ENCODE data around the gene GPR61. TPM values are rescaled to one million over a fixed set of nuclear protein-coding genes. Genes with fewer than 3 reads are reported as not detected.

The GPR61 gene
- total RNA-seq, 1 experiment from 2014 or later, result 0.48 TPM

DNA sequence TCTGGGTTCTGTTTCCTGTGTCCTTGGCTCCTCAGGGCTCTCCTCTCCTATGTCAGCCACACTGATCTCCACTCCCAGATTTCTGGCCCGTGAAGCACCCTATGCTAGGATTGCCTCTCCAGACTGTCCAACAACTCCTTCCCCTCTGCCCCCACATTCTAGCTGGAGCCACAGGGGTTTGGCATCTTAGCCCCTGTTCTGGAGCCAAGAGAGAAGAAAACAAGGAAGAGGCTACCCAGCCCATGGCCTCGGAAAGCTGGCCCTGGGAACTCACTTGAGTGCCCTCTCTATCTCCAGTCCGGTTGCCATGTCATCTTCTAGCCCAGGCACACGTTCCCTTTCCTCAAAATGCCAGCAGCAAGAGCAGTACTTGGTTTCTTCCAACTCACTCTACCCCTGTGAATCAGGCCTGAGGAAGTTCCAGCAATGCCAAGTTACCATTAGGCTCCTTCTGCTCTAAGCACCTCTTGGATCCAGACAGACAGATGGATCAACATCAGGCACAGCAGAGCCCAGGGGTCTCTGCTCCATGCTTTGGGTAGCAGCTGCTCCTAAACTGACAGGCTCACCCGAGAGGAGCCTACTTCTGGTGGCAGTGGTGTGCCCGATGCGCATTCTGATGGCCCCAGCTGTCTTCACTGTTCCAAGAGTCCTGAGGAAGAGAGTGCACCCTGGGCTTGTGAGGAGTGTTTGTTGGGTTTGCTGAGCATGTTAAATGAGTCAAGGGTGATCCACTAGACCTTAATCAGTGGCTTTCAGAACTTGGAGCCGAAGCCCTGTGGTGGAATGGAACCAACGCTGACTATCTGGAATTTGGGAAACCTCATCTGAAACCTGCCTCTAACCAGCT, 11.6 kb upstream of the GPR61 start:
- no peak overlapping the region for H2AK5ac ChIP-seq (ENCODE audit: insufficient read length, low read length)
- Mint-ChIP-seq H3K4me1 (peaks cover 4 to 8% of the 10 kb centered on the region in 2 experiments), H3K27me3 (ENCODE audit: low read depth) (peaks cover 20% of the 10 kb centered on the region), H3K9me3 (no peaks in the 10 kb centered on the region; a peak in 1 of 5 replicates), H3K27ac (no peak overlapping the region; a peak in 1 of 7 replicates), H3K36me3 (ENCODE audit: insufficient read depth in 1 of 3, low read depth in 3 of 3) (no peaks in the 10 kb centered on the region), H3K4me3 (no peak overlapping the region)
- H3K23me2 ChIP-seq (ENCODE audit: insufficient read length, low read depth, low read length, poor library complexity, severe bottlenecking), result peaks cover 4% of the 10 kb centered on the region
- TF ChIP-seq, protein P1, sequence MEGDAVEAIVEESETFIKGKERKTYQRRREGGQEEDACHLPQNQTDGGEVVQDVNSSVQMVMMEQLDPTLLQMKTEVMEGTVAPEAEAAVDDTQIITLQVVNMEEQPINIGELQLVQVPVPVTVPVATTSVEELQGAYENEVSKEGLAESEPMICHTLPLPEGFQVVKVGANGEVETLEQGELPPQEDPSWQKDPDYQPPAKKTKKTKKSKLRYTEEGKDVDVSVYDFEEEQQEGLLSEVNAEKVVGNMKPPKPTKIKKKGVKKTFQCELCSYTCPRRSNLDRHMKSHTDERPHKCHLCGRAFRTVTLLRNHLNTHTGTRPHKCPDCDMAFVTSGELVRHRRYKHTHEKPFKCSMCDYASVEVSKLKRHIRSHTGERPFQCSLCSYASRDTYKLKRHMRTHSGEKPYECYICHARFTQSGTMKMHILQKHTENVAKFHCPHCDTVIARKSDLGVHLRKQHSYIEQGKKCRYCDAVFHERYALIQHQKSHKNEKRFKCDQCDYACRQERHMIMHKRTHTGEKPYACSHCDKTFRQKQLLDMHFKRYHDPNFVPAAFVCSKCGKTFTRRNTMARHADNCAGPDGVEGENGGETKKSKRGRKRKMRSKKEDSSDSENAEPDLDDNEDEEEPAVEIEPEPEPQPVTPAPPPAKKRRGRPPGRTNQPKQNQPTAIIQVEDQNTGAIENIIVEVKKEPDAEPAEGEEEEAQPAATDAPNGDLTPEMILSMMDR (conservative IDR thresholded peaks at IDR 0.05), result no peak
- no peak overlapping the region for H3K56ac ChIP-seq (ENCODE audit: insufficient read length, low read depth, low read length)
- no peak overlapping the region for H3K27ac ChIP-seq (ENCODE audit: insufficient read length, low read depth, low read length)
- WGBS (ENCODE audit: extremely low coverage, insufficient read length, low lambda C conversion rate), result no CpG with 5 or more reads among the region's 9 CpGs
- no peak overlapping the region for H3K23ac ChIP-seq (ENCODE audit: insufficient read length, low read depth, low read length)
- no peak for DNase-seq
- no peak overlapping the region for H4K8ac ChIP-seq (replicated peaks; ENCODE audit: insufficient read length, low read depth, low read length)
- H2AFZ ChIP-seq (ENCODE audit: low read length), result no peak overlapping the region
- no peaks in the 10 kb centered on the region for H3K79me2 ChIP-seq (ENCODE audit: insufficient read depth, low read length)
- no peaks in the 10 kb centered on the region for H4K20me1 ChIP-seq (ENCODE audit: control insufficient read depth, insufficient read depth, insufficient read length)
- no peak overlapping the region for H3T11ph ChIP-seq (ENCODE audit: low read length)
- no peak overlapping the region for H3K4ac ChIP-seq (ENCODE audit: low read depth, low read length)
- H3K79me1 ChIP-seq (ENCODE audit: insufficient read depth, low read depth, low read length, poor library complexity, severe bottlenecking), result no peaks in the 10 kb centered on the region
- no peaks in the 10 kb centered on the region for H3K27me3 ChIP-seq (ENCODE audit: insufficient read depth, low read length)
- H2BK15ac ChIP-seq (ENCODE audit: low read depth, low read length), result no peak overlapping the region
- H2BK12ac ChIP-seq (ENCODE audit: insufficient read length, low read depth, low read length), result no peak overlapping the region
- no peak overlapping the region for H3K14ac ChIP-seq (ENCODE audit: insufficient read depth, low read length)
- H3K4me2 ChIP-seq (ENCODE audit: insufficient read depth, insufficient read length, low read length), result no peak overlapping the region
- H3K18ac ChIP-seq (ENCODE audit: insufficient read length, low read depth, low read length), result no peak overlapping the region
- H2BK20ac ChIP-seq (ENCODE audit: low read depth, low read length, poor library complexity, severe bottlenecking), result no peak overlapping the region
- no peak overlapping the region for H3K9ac ChIP-seq (ENCODE audit: extremely low read depth, insufficient read length, low read length)
- no peaks in the 10 kb centered on the region for H3K9me3 ChIP-seq (ENCODE audit: control insufficient read depth, low read depth, low read length)
- H2BK5ac ChIP-seq (ENCODE audit: insufficient read length, low read length), result no peak overlapping the region
- H4K5ac ChIP-seq (ENCODE audit: insufficient read length, low read depth, low read length), result no peak overlapping the region
- H4K91ac ChIP-seq (ENCODE audit: insufficient read length, low read depth, low read length), result no peak overlapping the region
- H3K4me1 ChIP-seq (ENCODE audit: insufficient read depth, low read length), result no peaks in the 10 kb centered on the region
- H2BK120ac ChIP-seq (ENCODE audit: low read depth, low read length, poor library complexity, severe bottlenecking), result no peak overlapping the region
